ENCODE results near the gene PDE7B.
A peak's percentile ranks its signal among the peaks of the same experiment; 100 is the strongest.

Gene PDE7B

DNA sequence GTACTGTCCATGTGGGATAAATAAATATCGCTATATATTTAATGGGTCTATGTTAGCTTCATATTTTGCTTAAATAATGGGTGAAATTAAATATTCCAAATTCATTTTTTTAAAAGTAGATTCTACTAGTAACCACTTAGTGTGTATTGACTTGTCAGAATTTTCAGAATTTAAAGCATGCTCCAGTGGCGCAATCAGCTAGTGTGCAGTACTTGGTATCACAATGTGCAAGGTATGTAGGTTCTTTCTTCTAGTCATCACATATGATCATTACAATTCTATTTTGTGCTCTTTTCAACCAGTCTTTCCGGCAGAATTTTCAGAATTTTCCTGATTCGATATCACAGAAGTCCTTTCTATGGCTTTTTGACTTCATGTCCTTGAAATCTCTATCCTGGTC, 32.6 kb downstream of the PDE7B start:
- DNase-seq (ENCODE audit: low read depth, low spot score) = no peak

DNA sequence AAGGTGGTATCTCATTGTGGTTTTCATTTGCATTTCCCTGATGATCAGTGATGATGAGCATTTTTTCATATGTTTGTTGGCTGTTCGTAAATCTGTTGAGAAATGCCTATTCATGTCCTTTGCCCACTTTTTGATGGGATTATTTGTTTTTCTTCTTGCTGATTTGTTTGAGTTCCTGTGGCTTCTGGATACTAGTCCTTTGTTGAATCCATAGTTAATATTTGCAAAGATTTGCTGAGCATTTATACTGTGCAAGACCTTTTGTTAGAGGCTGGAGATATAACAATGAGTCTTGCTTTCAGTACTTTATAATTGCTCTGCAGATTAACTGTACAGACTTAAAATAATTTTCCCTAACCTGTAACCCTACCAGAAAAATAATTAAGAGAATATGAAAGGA, 35.6 kb downstream of the PDE7B start:
- no peak for DNase-seq (ENCODE audit: low read depth, low spot score)

DNA sequence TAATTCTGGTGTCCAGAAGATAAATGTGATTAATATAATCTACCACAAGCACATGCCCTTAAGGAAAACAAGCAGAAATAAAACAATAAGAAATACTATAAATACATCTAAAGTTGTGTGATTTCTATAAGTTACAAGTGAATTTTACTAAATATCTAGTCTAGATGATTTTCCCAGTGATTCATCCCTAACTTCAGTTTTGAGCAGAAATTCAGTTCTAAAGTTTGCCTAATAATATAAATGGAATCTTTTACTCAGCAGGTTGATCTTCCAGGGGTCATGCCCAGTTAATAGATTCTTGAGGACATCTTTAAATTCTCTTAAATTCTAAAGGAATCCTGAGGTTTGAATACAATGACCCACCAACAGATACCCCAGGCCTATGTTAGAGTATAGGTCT, 37.3 kb downstream of the PDE7B start:
- DNase-seq (ENCODE audit: low read depth, low spot score) = no peak

DNA sequence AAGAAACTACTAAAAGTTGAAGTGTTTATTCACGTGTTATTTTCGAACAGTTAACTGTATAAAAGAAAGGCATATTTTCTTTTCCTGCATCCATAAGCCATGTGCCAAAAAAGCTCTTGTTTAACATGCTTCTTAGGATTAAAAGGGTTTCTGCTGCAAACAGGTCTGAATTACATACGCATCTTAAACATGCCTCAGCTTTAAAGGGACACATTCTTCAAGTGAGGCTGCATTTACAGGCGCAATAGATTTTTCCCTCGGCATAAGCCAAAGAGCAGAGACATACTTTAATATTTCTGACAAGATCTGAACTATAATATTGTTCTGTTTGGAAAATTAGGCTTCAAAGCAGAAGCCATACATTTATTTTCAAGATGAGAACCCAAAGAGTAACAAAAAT, 39.4 kb downstream of the PDE7B start:
- no peak for DNase-seq (ENCODE audit: low read depth, low spot score)

- DNase-seq (ENCODE audit: low read depth, low spot score) = no peak
Observed at GRCh38 chr6:135891710-135892109, 40.2 kb downstream of the PDE7B start.

- no peak for DNase-seq (ENCODE audit: low read depth, low spot score)
Observed at GRCh38 chr6:135895231-135895911, 43.9 kb downstream of the PDE7B start.

GRCh38 chr6:135897087-135897486, 45.6 kb downstream of the PDE7B start:
- DNase-seq (ENCODE audit: low read depth, low spot score) = no peak

GRCh38 chr6:135901774-135902524, 50.4 kb downstream of the PDE7B start:
- DNase-seq (ENCODE audit: low read depth, low spot score) = peak; percentile 41

GRCh38 chr6:135902756-135903331, 51.3 kb downstream of the PDE7B start:
- no peak for DNase-seq (ENCODE audit: low read depth, low spot score)

GRCh38 chr6:135904666-135905065, 53.2 kb downstream of the PDE7B start:
- no peak for DNase-seq (ENCODE audit: low read depth, low spot score)

GRCh38 chr6:135905604-135906300, 54.3 kb downstream of the PDE7B start:
- no peak for DNase-seq (ENCODE audit: low read depth, low spot score)

GRCh38 chr6:135906542-135906941, 55.0 kb downstream of the PDE7B start:
- DNase-seq (ENCODE audit: low read depth, low spot score) = no peak

DNA sequence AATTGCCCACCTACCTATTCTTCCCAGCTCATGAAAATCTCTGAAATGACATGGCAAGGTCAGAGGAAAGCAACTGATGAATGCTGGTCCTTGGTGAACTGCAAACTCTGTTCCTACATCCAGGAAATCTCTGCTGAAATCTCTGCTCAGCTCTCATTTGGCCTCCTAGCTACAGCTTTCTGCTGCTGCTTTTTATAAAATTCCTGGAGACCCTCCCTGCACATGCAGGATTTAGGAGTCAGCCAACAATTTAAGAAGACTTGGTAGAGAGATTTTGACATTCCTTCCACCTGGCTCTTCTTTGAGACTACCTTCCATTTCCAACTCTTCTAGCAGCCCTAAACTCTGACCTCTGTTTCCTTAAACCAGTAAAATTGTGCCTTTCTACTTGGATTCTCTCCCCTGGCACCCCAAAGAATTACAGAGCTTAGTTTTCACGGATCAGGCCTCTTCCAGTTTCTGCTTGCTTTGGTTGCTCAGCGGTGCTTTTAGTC, 55.5 kb downstream of the PDE7B start:
- no peak for DNase-seq (ENCODE audit: low read depth, low spot score)

- no peak for DNase-seq (ENCODE audit: low read depth, low spot score)
Observed at GRCh38 chr6:135909737-135910387, 58.4 kb downstream of the PDE7B start.

GRCh38 chr6:135910790-135911618, 59.5 kb downstream of the PDE7B start:
- DNase-seq (ENCODE audit: low read depth, low spot score) = no peak

DNA sequence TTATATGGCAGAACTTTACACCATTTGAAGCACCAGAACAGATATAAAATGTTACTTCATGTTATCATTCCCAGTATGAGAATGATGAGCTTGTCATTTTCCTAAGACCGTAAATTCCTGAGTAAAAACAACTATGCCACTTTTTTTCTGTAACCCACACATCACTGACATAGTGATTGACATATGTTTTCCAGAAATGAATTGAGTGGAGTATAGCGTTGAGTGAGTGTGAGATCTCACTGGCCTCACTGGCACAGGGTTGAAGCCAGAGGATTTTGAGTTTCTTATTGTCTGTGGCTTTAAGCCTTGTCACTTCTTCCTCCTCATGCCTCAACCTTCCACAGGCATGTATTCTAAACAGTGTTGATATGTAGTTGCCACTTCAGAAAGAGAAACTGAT, 62.3 kb downstream of the PDE7B start:
- DNase-seq (ENCODE audit: low read depth, low spot score) = no peak

GRCh38 chr6:135919026-135919425, 67.5 kb downstream of the PDE7B start:
- no peak for DNase-seq (ENCODE audit: low read depth, low spot score)

DNA sequence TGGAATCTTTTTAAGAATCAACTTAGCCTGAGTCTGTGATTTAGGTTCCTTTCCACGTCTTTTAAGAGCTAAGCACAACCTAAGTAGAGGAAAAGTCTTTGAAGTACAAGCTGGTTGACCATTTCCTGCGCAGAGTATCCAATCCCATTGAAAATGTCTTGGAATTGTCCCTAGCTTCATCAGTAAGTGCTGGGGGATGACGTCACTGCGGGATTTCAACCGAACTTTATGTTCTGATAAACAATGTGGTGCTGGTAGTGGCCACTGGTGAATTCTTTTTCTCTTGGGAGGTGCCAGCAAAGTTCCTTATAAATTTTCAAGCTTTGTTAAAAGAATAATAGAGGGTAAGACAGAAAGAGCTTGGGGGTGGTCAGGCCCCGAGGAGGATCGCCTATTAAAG, 69.2 kb downstream of the PDE7B start:
- DNase-seq (ENCODE audit: low read depth, low spot score) = no peak

- DNase-seq (ENCODE audit: low read depth, low spot score) = no peak
Observed at GRCh38 chr6:135921188-135921587, 69.7 kb downstream of the PDE7B start.

GRCh38 chr6:135922174-135922573, 70.7 kb downstream of the PDE7B start:
- DNase-seq (ENCODE audit: low read depth, low spot score) = peak; percentile 89

DNA sequence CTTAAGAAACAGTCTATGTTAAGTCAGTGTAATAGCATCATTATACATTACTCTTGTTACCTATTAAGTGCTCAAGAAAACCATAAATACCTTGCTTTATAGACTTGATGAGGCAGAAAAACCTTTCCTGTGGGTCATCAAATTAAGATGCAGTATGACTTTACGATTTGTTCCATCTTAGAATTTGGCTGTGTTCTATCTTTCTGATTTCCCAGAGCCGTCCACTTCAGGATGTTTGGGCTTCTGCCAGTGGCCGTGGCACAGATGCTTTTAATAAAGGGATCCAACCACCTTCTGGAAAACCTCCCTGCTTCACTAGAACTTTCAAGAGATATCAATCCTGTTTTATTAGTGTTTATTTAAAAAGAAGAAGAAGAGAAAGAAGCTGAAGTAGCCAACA, 71.2 kb downstream of the PDE7B start:
- DNase-seq (ENCODE audit: low read depth, low spot score) = peak; percentile 47
